OCI-LY7 (cell line): ENCODE results near the gene VIPR2. TPM values are rescaled to one million over a fixed set of nuclear protein-coding genes. Genes with fewer than 3 reads are reported as not detected.

Source experiments
- BruUV-seq: library from RNA; stranded (reverse); fragments of 400-500 nt; replicated peaks from 2 replicates; lab custom pipeline; 2021; lab: Mats Ljungman, UMichigan
- CTCF ChIA-PET: fragments of 300-600 bp; sonication (Branson Sonifier 250); formaldehyde crosslinking; loops from one replicate; lab custom pipeline; 2022; ENCODE audit warnings: antibody characterized with exemption; ENCODE audit not compliant: unreplicated experiment; lab: Charles Lee
- POLR2A ChIA-PET: fragments of 300-600 bp; sonication (Branson Sonifier 250); formaldehyde crosslinking; loops from one replicate; lab custom pipeline; 2022; ENCODE audit warnings: antibody characterized with exemption; lab: Charles Lee
- DNase-seq: peaks from one replicate; pipeline ENCODE4 v3.0.0-alpha.2; 2015; ENCODE audit warnings: low spot score
- H2AFZ ChIP-seq: fragments of 200-600 bp; sonication (generic), shearing (Covaris generic); 2 replicates; pipeline ENCODE4 v1.6.1; 2014; ENCODE audit warnings: mild to moderate bottlenecking, antibody characterized with exemption, low read length, moderate library complexity
- H3K27ac ChIP-seq: fragments of 200-600 bp; sonication (generic); 2 replicates; pipeline ENCODE4 v1.5.1; 2014; ENCODE audit warnings: mixed run types, low read depth, mild to moderate bottlenecking, moderate library complexity, low read length, inconsistent platforms; ENCODE audit not compliant: poor library complexity, severe bottlenecking
- H3K36me3 ChIP-seq: fragments of 200-600 bp; sonication (generic); 2 replicates; pipeline ENCODE4 v1.6.1; 2014; ENCODE audit warnings: mild to moderate bottlenecking, antibody characterized with exemption, low read length, moderate library complexity, mixed read lengths; ENCODE audit not compliant: insufficient read depth
- H3K4me1 ChIP-seq: fragments of 200-600 bp; sonication (generic); 2 replicates; pipeline ENCODE4 v1.5.1; 2014; ENCODE audit warnings: mild to moderate bottlenecking, low read length; ENCODE audit not compliant: insufficient read depth, poor library complexity, severe bottlenecking
- H3K4me2 ChIP-seq: fragments of 200-600 bp; sonication (generic); 2 replicates; pipeline ENCODE4 v1.6.1; 2014; ENCODE audit warnings: mild to moderate bottlenecking, low read length
- H3K4me3 ChIP-seq: fragments of 200-600 bp; sonication (generic); 2 replicates; pipeline ENCODE4 v1.5.1; 2014; ENCODE audit warnings: mild to moderate bottlenecking, low read depth, low read length; ENCODE audit not compliant: poor library complexity, severe bottlenecking
- H3K79me2 ChIP-seq: fragments of 200-600 bp; sonication (generic); 2 replicates; pipeline ENCODE4 v1.6.1; 2016; ENCODE audit warnings: low read depth, mild to moderate bottlenecking, low read length, moderate library complexity, mixed read lengths; ENCODE audit not compliant: insufficient read depth
- H3K9me2 ChIP-seq: fragments of 200-600 bp; sonication (generic); 2 replicates; pipeline ENCODE4 v1.6.1; 2016; ENCODE audit warnings: mild to moderate bottlenecking, low read length, mixed read lengths; ENCODE audit not compliant: insufficient read depth
- H3K9me3 ChIP-seq: fragments of 200-600 bp; sonication (generic); 2 replicates; pipeline ENCODE4 v1.6.1; 2014; ENCODE audit warnings: mild to moderate bottlenecking, mixed run types, low read length, mixed read lengths
- H4K20me1 ChIP-seq: fragments of 200-600 bp; sonication (generic); 2 replicates; pipeline ENCODE4 v1.6.1; 2014; ENCODE audit warnings: mild to moderate bottlenecking, antibody characterized with exemption, low read length, moderate library complexity, mixed read lengths; ENCODE audit not compliant: insufficient read depth
- EZH2phosphoT487 ChIP-seq: fragments of 200-600 bp; sonication (generic); IDR thresholded peaks from 2 replicates; pipeline ENCODE4 v1.6.1; 2018; ENCODE audit warnings: low read depth, borderline replicate concordance, mild to moderate bottlenecking, mixed run types, antibody characterized with exemption, low read length, moderate library complexity, mixed read lengths
- intact Hi-C: fragments of 100-400 bp; cut with micrococcal nuclease; formaldehyde crosslinking; loops from one replicate; pipeline ENCODE4 v1.10.0; 2022; ENCODE audit not compliant: unreplicated experiment
- total RNA-seq, 2 experiments: library from RNA; depleted of rRNA in 1 of 2; stranded (reverse); fragments of >200 nt in 1 of 2; shearing (Covaris generic) in 1 of 2; gene quantifications; 2 replicates each; pipeline ENCODE4 v1.2.3, GENCODE V29; 2014 to 2022
- TF ChIP-seq, protein P1 (sequence below): fragments of 200-600 bp; sonication (generic); conservative IDR thresholded peaks from 2 replicates; pipeline ENCODE4 v1.5.1; 2014; ENCODE audit warnings: mild to moderate bottlenecking, antibody characterized with exemption, low read length, moderate library complexity, mixed read lengths

Gene VIPR2
- total RNA-seq, 2 experiments from 2014 or later, result not detected

DNA sequence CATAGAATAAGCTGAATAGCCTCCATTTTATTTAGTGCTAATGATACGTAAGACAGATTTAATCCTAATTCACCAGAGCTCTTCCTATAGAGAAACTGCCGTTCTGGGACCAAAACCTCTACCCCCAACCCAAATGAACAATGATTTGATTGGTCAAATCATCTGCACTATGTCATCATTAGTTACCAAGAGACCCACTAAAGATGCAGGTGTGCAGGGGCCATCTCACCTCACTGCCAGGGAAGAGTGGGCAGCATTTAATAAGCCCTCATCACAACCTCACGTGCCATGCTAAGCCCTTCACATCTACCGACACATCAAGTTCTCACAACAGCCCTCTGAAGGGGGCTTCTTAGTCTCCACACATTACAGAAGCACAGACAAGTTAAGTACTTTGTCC lies 87.0 kb downstream of the VIPR2 start:
- no peak for TF ChIP-seq EZH2phosphoT487
- TF ChIP-seq, protein P1, sequence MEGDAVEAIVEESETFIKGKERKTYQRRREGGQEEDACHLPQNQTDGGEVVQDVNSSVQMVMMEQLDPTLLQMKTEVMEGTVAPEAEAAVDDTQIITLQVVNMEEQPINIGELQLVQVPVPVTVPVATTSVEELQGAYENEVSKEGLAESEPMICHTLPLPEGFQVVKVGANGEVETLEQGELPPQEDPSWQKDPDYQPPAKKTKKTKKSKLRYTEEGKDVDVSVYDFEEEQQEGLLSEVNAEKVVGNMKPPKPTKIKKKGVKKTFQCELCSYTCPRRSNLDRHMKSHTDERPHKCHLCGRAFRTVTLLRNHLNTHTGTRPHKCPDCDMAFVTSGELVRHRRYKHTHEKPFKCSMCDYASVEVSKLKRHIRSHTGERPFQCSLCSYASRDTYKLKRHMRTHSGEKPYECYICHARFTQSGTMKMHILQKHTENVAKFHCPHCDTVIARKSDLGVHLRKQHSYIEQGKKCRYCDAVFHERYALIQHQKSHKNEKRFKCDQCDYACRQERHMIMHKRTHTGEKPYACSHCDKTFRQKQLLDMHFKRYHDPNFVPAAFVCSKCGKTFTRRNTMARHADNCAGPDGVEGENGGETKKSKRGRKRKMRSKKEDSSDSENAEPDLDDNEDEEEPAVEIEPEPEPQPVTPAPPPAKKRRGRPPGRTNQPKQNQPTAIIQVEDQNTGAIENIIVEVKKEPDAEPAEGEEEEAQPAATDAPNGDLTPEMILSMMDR, result no peak
- H3K36me3 ChIP-seq, result no peaks in the 10 kb centered on the region
- intact Hi-C loops, result no loop called here
- H3K4me2 ChIP-seq, result no peak overlapping the region
- no TSS peak for BruUV-seq
- no peak overlapping the region for H3K27ac ChIP-seq
- ChIA-PET POLR2A (interaction anchor here (0.7 kb wide), 1 partner anchor 14 kb away, joined by 3 read pairs; no protein-coding TSS in a partner anchor), CTCF (interaction anchor here (0.5 to 2.3 kb wide), 2 partner anchors 9 to 26 kb away, joined by 5 to 7 read pairs; no protein-coding TSS in a partner anchor)
- H3K9me3 ChIP-seq, result no peaks in the 10 kb centered on the region
- no peak overlapping the region for H2AFZ ChIP-seq
- no peaks in the 10 kb centered on the region for H3K79me2 ChIP-seq
- H3K4me1 ChIP-seq, result no peaks in the 10 kb centered on the region
- no peak for DNase-seq
- no peak overlapping the region for H3K4me3 ChIP-seq
- H3K9me2 ChIP-seq, result no peaks in the 10 kb centered on the region
- no peaks in the 10 kb centered on the region for H4K20me1 ChIP-seq

DNA sequence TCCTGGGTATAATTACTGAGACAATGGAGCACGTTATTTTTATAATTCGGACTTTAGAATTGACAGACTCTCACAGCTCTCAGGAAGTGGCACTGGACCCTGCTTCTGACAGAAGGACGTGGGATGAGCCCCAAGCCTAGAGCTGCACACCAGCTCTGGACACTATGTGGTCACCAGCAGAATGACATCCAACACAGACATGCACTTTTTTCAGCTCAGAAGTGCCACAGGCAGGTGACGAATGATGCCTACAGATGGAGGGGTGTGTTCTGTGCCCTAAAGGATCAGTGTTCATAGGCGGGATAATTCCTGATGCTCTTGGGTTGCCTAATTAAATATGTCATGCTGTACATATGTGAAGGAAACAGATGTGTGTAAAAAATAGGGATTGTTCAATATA lies 87.9 kb downstream of the VIPR2 start:
- Histone ChIP-seq H3K4me1 (no peaks in the 10 kb centered on the region), H4K20me1 (no peaks in the 10 kb centered on the region), H3K9me2 (no peaks in the 10 kb centered on the region), H3K36me3 (no peaks in the 10 kb centered on the region), H3K4me3 (no peak overlapping the region), H3K27ac (no peak overlapping the region), H3K79me2 (no peaks in the 10 kb centered on the region), H3K9me3 (no peaks in the 10 kb centered on the region), H2AFZ (no peak overlapping the region), H3K4me2 (no peak overlapping the region)
- POLR2A ChIA-PET, result no interaction called here
- DNase-seq, result no peak
- TF ChIP-seq EZH2phosphoT487, result no peak
- TF ChIP-seq, protein P1, result no peak
- no TSS peak for BruUV-seq
- intact Hi-C loops, result no loop called here
- CTCF ChIA-PET, result interaction anchor here (2.3 kb wide), 1 partner anchor 8 kb away, joined by 5 read pairs; no protein-coding TSS in a partner anchor

DNA sequence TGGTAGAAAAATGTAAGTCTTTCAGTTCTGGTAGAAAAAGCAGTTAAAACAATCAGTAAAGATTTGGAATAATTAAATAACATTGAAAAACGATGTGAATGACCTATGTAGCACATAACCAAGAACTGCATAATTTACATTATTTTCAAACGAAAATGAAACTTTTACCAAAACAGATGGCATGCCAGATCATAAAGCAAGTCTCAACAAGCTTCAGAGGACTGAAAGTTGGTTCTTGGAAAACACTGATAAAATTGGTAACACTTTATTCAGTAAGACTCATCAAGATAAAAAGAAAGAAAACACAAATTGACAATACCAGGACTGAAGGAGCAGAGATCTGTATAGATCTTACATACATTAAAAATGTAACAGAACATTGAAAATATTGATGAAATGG lies 92.8 kb downstream of the VIPR2 start:
- intact Hi-C loops, result no loop called here
- H3K4me3 ChIP-seq, result no peak overlapping the region
- H3K36me3 ChIP-seq, result no peaks in the 10 kb centered on the region
- DNase-seq, result no peak
- no TSS peak for BruUV-seq
- ChIA-PET CTCF (no interaction called here), POLR2A (no interaction called here)
- no peak overlapping the region for H3K4me2 ChIP-seq
- no peaks in the 10 kb centered on the region for H3K4me1 ChIP-seq
- H4K20me1 ChIP-seq, result no peaks in the 10 kb centered on the region
- no peaks in the 10 kb centered on the region for H3K9me2 ChIP-seq
- H3K79me2 ChIP-seq, result no peaks in the 10 kb centered on the region
- no peak overlapping the region for H2AFZ ChIP-seq
- TF ChIP-seq EZH2phosphoT487, result no peak
- TF ChIP-seq, protein P1, result no peak
- no peaks in the 10 kb centered on the region for H3K9me3 ChIP-seq
- H3K27ac ChIP-seq, result no peak overlapping the region
